D721Med (cell line): ENCODE results near the gene CRISP3.

Experiments used
- DNase-seq: peaks from one replicate; pipeline ENCODE4 v3.0.0; 2011; ENCODE audit warnings: low spot score; ENCODE audit not compliant: insufficient read length
- FAIRE-seq: peaks from 2 replicates; lab custom pipeline; 2011; peaks lifted over from hg19 to GRCh38; lab: Jason Lieb, UNC
- TF ChIP-seq, protein P1 (sequence below): IDR thresholded peaks from 2 replicates; pipeline ENCODE4 v1.5.1; 2012; ENCODE audit warnings: mild to moderate bottlenecking, control low read depth; ENCODE audit not compliant: insufficient read depth; ENCODE audit errors: missing control alignments

The CRISP3 gene

GRCh38 chr6:49775043-49775442 lies 30.9 kb upstream of the CRISP3 start:
- no peak for DNase-seq
- TF ChIP-seq, protein P1, sequence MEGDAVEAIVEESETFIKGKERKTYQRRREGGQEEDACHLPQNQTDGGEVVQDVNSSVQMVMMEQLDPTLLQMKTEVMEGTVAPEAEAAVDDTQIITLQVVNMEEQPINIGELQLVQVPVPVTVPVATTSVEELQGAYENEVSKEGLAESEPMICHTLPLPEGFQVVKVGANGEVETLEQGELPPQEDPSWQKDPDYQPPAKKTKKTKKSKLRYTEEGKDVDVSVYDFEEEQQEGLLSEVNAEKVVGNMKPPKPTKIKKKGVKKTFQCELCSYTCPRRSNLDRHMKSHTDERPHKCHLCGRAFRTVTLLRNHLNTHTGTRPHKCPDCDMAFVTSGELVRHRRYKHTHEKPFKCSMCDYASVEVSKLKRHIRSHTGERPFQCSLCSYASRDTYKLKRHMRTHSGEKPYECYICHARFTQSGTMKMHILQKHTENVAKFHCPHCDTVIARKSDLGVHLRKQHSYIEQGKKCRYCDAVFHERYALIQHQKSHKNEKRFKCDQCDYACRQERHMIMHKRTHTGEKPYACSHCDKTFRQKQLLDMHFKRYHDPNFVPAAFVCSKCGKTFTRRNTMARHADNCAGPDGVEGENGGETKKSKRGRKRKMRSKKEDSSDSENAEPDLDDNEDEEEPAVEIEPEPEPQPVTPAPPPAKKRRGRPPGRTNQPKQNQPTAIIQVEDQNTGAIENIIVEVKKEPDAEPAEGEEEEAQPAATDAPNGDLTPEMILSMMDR, result no peak
- no peak for FAIRE-seq

DNA sequence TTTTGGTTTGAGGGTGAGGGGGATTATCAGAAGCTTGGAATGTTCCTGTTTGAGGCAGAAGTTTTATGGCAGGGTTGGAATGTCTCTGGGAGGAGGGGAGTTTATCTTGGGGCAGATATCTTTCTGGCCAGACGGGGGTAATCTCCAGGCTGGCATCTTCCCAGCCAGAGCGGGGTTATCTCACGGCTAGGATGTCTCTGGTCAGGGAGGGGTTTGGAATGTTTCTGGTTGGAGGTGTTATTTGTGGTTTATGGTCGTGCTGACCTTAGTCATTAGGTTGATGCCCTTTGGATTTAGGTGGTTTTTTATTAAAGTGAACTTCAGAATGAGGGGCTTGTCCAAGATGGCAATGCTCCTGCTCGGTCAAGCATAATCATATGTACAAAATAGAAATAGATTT lies 28.1 kb upstream of the CRISP3 start:
- DNase-seq (no peak), FAIRE-seq (no peak)
- TF ChIP-seq, protein P1, result no peak

- TF ChIP-seq, protein P1, result no peak
- FAIRE-seq (no peak), DNase-seq (no peak)
These were observed 22.6 kb upstream of the CRISP3 start for GRCh38 chr6:49766762-49767161.

DNA sequence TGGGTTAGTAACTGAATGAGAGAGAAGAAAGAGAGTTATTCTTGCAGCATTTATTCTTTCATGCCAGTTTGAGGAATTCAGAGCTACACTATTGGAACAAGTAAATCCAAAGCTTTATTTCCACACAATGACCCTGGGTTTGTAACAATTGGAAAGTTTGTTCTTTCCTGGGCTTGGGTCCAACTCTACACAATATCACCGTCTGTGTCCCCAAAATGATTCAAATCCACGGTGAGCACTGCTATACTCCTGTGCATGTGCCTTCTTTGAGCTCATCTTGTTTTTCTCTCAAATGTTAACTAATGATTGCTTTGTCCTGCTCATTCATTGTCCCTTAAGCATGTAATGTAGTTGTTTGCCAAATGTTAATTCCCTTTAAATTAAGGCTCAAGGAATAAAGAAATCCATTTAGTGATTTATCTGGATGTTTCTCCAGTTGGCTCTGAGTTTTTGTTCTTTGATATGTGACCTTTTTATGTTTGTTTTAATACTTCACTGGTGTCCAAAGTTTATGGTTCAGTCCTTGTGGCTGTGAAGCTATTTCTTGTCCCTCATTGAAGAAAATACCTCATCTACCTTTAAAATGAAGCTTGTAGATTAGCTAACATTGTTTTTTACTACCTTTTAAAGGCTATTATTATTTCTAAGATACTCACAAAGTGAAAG lies 20.5 kb upstream of the CRISP3 start:
- TF ChIP-seq, protein P1, result no peak
- DNase-seq (no peak), FAIRE-seq (no peak)

DNA sequence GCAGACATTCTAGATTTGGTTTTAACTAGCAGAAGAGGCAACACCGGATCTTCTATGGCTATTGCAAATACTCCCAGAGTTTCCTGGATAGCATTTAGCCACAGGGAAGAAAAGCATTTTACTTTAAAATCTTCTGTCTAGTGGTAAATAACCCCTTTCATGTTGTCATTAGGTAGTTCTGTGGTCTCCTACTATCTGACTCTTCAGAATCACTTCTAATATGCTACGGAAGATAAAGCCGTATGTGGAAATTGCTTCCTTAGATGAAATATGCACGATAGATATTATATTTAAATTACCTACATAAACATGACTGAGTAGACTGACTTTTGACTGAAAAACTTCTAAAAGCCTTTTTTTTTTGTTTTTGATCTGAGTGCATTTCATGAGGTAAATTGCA lies 759 bp downstream of the CRISP3 start:
- FAIRE-seq (no peak), DNase-seq (no peak)
- TF ChIP-seq, protein P1, result no peak

- FAIRE-seq, result no peak
- TF ChIP-seq, protein P1, result no peak
- no peak for DNase-seq
These were observed 4.8 kb downstream of the CRISP3 start for GRCh38 chr6:49739423-49739822.

DNA sequence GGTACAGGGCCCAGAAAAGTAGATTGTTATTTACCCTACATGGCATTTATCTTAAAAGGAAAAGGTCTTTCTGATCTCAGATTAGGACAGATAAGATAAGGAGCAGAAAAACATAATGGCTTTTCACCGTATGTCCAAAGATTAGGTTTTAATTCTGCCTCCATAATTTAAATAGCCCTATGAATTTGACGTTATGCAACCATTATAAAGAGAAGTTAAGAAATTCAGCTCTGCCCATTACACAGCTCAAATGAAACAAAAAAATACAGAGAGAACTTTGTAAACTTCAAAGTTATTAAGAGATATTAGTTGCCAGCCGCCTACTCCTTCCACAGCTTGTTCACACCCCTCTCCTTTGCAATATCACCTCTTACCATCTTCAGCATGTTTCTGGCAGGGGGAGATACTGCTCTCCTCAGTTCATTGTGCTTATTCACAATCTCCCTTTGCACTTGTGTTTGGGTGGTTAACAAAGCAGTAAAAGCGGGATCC lies 8.1 kb downstream of the CRISP3 start:
- TF ChIP-seq, protein P1, result no peak
- FAIRE-seq, result no peak
- DNase-seq, result no peak
